ENCODE measurements around the gene DLG2.
A peak's percentile ranks its signal among the peaks of the same experiment; 100 is the strongest.

Gene DLG2

DNA sequence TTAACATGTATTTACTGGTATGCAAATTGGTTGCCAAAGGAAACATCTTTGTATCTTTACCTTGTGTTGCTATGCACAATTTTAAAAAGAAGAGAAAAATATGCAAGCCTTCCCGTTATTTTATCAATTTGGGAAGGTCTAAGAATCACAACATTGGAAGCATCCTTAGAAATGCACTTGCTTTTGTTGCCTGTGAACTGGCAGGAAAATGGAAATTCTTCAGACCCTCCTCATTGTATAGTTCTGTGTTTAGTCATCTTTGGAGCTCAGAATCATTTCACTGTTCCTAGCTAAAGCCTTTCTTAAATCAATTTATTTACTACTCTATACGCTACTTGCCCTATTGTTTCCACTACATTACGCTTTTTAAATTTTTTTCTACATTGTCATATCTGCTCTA lies 574.5 kb downstream of the DLG2 start:
- Histone ChIP-seq H3K27me3 (ENCODE audit: control insufficient read depth, insufficient read depth, low read length) (no peaks in the 10 kb centered on the region), H3K27ac (ENCODE audit: low read length) (no peak overlapping the region), H3K9me3 (ENCODE audit: control insufficient read depth, insufficient read depth, low read length) (no peaks in the 10 kb centered on the region), H3K36me3 (ENCODE audit: control insufficient read depth, insufficient read depth, low read length) (no peaks in the 10 kb centered on the region), H3K4me1 (ENCODE audit: control insufficient read depth, insufficient read depth, low read length) (no peaks in the 10 kb centered on the region), H3K4me3 (ENCODE audit: low read length) (no peak overlapping the region)
- WGBS (ENCODE audit: insufficient coverage, insufficient read length) = 100% methylated on average over 2 of the region's 3 CpGs
- no peak for DNase-seq (ENCODE audit: low read depth, low spot score)

DNA sequence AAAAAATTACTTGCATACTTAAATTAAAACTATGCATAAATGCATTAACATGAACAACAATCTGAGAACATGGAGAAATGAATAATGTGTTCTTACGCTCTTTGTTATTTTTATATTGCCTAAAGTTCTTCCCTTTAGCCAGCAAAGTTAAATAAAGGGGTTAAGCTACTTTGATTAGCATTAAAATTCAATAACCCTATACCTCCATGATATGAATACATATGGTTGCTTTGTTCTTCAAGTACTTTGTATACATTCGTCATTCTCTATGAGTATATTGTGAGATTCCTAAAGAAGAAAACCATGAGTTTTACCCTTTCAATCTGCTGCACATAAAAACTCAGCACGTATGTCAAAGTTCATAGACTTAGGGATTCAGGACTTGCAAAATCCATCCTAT lies 578.3 kb downstream of the DLG2 start:
- H3K27ac ChIP-seq (ENCODE audit: low read length) = no peak overlapping the region
- H3K36me3 ChIP-seq (ENCODE audit: control insufficient read depth, insufficient read depth, low read length) = no peaks in the 10 kb centered on the region
- no peaks in the 10 kb centered on the region for H3K27me3 ChIP-seq (ENCODE audit: control insufficient read depth, insufficient read depth, low read length)
- WGBS (ENCODE audit: insufficient coverage, insufficient read length) = no CpG with 5 or more reads among the region's 3 CpGs
- no peaks in the 10 kb centered on the region for H3K9me3 ChIP-seq (ENCODE audit: control insufficient read depth, insufficient read depth, low read length)
- H3K4me3 ChIP-seq (ENCODE audit: low read length) = no peak overlapping the region
- H3K4me1 ChIP-seq (ENCODE audit: control insufficient read depth, insufficient read depth, low read length) = no peaks in the 10 kb centered on the region
- no peak for DNase-seq (ENCODE audit: low read depth, low spot score)

DNA sequence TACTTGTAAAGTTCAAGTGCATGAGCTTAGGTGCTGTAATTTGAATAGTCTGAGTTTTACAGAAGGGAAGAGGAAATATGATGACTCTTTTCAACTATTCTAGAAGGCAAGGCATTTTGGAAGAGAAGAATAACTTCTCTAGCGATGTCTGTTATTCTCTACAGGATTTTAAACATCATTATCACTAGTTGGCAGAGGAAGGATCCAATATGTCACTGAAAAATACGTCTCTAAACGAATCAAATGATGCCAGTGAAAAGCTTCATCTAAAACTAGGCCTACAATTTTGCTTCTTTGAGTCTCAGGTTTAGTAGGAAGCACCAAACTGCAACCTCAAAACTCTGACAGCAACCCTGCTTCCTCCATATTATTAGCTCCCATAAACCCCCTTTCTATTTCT lies 581.4 kb downstream of the DLG2 start:
- no peak overlapping the region for H3K4me3 ChIP-seq (ENCODE audit: low read length)
- H3K27ac ChIP-seq (ENCODE audit: low read length) = no peak overlapping the region
- H3K36me3 ChIP-seq (ENCODE audit: control insufficient read depth, insufficient read depth, low read length) = no peaks in the 10 kb centered on the region
- no peaks in the 10 kb centered on the region for H3K27me3 ChIP-seq (ENCODE audit: control insufficient read depth, insufficient read depth, low read length)
- H3K4me1 ChIP-seq (ENCODE audit: control insufficient read depth, insufficient read depth, low read length) = no peaks in the 10 kb centered on the region
- no CpG with 5 or more reads among the region's 3 CpGs for WGBS (ENCODE audit: insufficient coverage, insufficient read length)
- DNase-seq (ENCODE audit: low read depth, low spot score) = no peak
- no peaks in the 10 kb centered on the region for H3K9me3 ChIP-seq (ENCODE audit: control insufficient read depth, insufficient read depth, low read length)

DNA sequence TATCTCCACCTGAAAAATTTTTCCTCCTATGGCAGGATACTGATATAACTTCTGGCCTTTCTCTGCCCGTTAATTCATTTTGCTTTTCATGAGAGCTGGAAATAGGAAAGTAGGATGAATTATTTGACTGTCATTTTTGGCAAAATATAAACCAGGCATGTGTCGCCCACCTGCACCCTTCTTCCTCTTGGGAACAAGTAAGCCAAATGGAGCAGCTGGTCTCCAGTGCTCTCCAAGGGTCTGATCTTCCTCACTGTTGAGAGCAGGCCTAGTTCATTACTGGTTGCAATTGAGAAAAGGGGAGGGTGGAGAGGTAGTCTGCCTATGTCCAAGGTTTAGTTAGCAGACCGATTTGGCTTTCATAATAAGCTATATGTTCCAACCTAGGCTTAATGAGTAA lies 582.2 kb downstream of the DLG2 start:
- Histone ChIP-seq H3K4me1 (ENCODE audit: control insufficient read depth, insufficient read depth, low read length) (no peaks in the 10 kb centered on the region), H3K9me3 (ENCODE audit: control insufficient read depth, insufficient read depth, low read length) (no peaks in the 10 kb centered on the region), H3K27me3 (ENCODE audit: control insufficient read depth, insufficient read depth, low read length) (no peaks in the 10 kb centered on the region), H3K4me3 (ENCODE audit: low read length) (no peak overlapping the region), H3K36me3 (ENCODE audit: control insufficient read depth, insufficient read depth, low read length) (no peaks in the 10 kb centered on the region), H3K27ac (ENCODE audit: low read length) (no peak overlapping the region)
- no CpG with 5 or more reads among the region's 3 CpGs for WGBS (ENCODE audit: insufficient coverage, insufficient read length)
- no peak for DNase-seq (ENCODE audit: low read depth, low spot score)

DNA sequence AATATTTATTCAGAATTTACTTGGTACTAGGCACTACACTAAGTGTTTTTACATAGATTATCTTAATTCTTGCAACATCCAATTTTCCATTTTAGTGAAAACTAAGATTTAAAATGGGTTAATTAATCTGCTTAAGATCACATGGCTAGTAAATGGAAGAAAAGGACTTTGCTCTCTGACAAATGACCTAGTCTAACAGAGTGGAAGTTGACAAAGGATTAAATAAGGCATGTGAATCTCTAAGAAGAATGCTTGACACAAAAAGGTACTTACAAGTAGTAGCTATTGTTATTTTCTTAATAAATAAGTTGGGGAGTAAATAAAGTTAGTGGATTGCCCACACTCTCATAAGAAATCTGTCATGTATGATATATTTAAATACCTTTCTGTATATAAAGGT lies 584.8 kb downstream of the DLG2 start:
- no peak for DNase-seq (ENCODE audit: low read depth, low spot score)
- H3K4me1 ChIP-seq (ENCODE audit: control insufficient read depth, insufficient read depth, low read length) = no peaks in the 10 kb centered on the region
- no peak overlapping the region for H3K4me3 ChIP-seq (ENCODE audit: low read length)

DNA sequence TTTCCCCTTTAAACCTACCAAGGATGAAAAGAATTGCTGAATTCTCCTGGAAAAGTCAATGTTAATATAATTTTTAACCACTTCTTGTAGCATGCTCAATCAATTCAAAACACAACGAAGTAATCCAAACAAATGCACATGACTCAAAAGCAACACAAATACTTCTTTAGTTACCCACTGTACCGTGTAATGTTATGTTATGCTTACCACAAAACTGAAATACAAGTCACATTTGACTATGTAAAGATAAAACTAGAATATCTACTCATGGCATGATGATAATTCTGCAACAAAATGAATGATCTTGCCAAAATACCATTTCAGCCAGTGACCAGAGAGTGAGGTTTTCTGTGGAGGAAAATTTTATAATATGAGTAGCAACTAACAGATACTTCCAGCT lies 587.0 kb downstream of the DLG2 start:
- Histone ChIP-seq H3K27ac (ENCODE audit: low read length) (no peak overlapping the region), H3K4me3 (ENCODE audit: low read length) (no peak overlapping the region), H3K36me3 (ENCODE audit: control insufficient read depth, insufficient read depth, low read length) (no peaks in the 10 kb centered on the region), H3K27me3 (ENCODE audit: control insufficient read depth, insufficient read depth, low read length) (no peaks in the 10 kb centered on the region), H3K4me1 (ENCODE audit: control insufficient read depth, insufficient read depth, low read length) (no peaks in the 10 kb centered on the region), H3K9me3 (ENCODE audit: control insufficient read depth, insufficient read depth, low read length) (no peaks in the 10 kb centered on the region)
- no peak for DNase-seq (ENCODE audit: low read depth, low spot score)
- WGBS (ENCODE audit: insufficient coverage, insufficient read length) = no CpG with 5 or more reads among the region's 2 CpGs

More for the DNA sequence above, 584.8 kb downstream of the DLG2 start:
- H3K9me3 ChIP-seq (ENCODE audit: control insufficient read depth, insufficient read depth, low read length) = no peaks in the 10 kb centered on the region
- no peaks in the 10 kb centered on the region for H3K27me3 ChIP-seq (ENCODE audit: control insufficient read depth, insufficient read depth, low read length)
- no peaks in the 10 kb centered on the region for H3K36me3 ChIP-seq (ENCODE audit: control insufficient read depth, insufficient read depth, low read length)
- no peak overlapping the region for H3K27ac ChIP-seq (ENCODE audit: low read length)

DNA sequence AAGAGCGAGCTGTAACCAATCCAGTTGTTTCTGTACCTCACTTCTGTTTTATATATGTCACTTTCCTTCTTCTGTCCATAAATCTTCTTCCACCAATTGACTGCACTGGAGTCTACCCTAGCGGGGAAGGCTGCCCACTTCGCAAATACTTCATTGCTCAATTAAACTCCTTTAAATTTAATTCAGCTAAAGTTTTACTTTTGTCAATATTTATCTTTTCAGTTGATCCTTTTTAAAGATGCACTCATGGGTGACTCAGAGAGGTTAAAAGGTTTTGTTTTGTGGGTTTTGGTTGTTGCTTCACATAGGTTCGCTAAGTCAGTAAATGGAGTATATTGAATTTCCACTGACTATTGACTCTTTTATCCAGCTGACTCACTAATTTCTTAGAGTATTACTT lies 597.2 kb downstream of the DLG2 start:
- no peak for DNase-seq (ENCODE audit: low read depth, low spot score)
- H3K27me3 ChIP-seq (ENCODE audit: control insufficient read depth, insufficient read depth, low read length) = no peaks in the 10 kb centered on the region
- H3K9me3 ChIP-seq (ENCODE audit: control insufficient read depth, insufficient read depth, low read length) = no peaks in the 10 kb centered on the region
- no peaks in the 10 kb centered on the region for H3K36me3 ChIP-seq (ENCODE audit: control insufficient read depth, insufficient read depth, low read length)
- no peaks in the 10 kb centered on the region for H3K4me1 ChIP-seq (ENCODE audit: control insufficient read depth, insufficient read depth, low read length)
- no peak overlapping the region for H3K4me3 ChIP-seq (ENCODE audit: low read length)
- no peak overlapping the region for H3K27ac ChIP-seq (ENCODE audit: low read length)
- no CpG with 5 or more reads among the region's 4 CpGs for WGBS (ENCODE audit: insufficient coverage, insufficient read length)

DNA sequence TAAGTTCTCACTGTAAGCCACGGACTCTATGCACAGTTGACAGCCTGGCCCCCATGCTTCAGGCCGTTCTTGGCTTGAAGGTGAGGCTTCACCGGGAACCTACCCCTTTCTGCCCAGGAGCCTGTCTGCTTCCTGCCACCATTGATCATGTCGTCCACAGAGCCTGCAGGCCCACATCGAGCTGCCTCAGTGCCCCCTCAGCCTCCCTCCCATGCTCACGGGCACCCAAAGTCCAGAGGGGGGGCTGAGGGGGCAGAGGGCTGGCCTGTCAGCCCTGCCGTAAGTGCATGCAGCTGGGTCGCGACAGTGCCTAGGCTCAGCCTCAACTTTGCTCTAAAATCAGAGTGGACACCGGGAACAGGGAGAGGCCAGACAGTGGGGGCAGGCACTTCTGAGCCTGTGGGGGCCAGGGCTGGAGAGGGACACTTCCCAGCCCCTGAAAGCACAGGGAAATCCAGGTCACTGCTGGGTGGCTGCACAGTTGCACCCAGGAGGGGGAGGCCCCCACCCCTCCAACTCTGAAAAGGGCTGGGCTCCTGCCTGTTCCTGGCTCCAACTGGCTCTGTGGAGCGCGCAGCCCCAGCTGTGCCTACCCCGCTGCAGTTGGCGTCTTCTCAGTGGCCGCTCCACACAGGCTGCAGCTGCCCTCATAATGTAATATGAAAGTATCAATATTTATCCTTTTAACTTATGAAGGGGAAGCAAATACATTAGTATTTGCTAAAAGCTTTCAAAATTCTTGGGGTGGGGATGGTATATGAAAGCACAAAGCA lies 598.6 kb downstream of the DLG2 start:
- H3K9me3 ChIP-seq (ENCODE audit: control insufficient read depth, insufficient read depth, low read length) = no peaks in the 10 kb centered on the region
- H3K27me3 ChIP-seq (ENCODE audit: control insufficient read depth, insufficient read depth, low read length) = no peaks in the 10 kb centered on the region
- no peaks in the 10 kb centered on the region for H3K4me1 ChIP-seq (ENCODE audit: control insufficient read depth, insufficient read depth, low read length)
- no CpG with 5 or more reads among the region's 15 CpGs for WGBS (ENCODE audit: insufficient coverage, insufficient read length)
- H3K27ac ChIP-seq (ENCODE audit: low read length) = no peak overlapping the region
- DNase-seq (ENCODE audit: low read depth, low spot score) = no peak
- no peaks in the 10 kb centered on the region for H3K36me3 ChIP-seq (ENCODE audit: control insufficient read depth, insufficient read depth, low read length)
- no peak overlapping the region for H3K4me3 ChIP-seq (ENCODE audit: low read length)

DNA sequence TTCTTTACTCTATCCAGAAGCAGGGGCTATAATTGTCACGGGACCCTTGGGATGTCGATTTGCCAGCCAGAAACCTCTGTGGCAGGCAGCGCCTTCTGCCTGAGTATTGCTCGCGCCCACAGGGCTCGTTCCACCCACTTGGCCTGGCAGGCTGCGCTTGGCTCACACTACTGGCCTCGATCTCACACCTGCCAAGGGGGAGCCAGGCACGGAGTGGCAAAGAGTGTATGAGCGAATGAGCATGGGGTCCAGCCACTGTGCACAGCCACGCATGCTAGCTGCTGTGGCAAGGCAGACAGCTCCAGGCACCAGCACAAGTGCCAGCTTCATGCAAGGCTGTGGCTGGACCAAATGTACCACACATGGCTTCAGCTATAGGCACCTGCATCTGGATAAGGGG lies 599.8 kb downstream of the DLG2 start:
- no CpG with 5 or more reads among the region's 11 CpGs for WGBS (ENCODE audit: insufficient coverage, insufficient read length)

DNA sequence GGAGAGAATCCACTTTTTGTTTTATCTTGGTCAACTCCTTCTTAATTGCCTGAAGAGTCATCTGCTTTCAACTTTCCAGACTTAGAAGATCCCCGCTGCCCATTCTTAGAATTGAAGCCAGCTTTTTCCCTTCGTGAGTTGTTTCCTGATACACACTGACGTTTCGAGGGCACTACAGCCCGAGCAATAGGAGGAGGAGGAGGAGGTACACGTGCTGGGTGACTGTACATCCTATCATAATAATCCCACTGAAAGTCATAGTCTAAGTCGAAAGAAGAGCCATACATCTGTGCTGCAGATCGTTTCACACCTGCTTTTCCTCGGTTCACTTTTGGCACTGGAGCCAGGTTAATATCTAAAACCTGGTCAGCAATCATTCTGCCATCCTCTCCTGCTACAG lies 606.1 kb downstream of the DLG2 start:
- no peaks in the 10 kb centered on the region for H3K36me3 ChIP-seq (ENCODE audit: control insufficient read depth, insufficient read depth, low read length)
- DNase-seq (ENCODE audit: low read depth, low spot score) = no peak
- H3K27ac ChIP-seq (ENCODE audit: low read length) = no peak overlapping the region
- no peaks in the 10 kb centered on the region for H3K4me1 ChIP-seq (ENCODE audit: control insufficient read depth, insufficient read depth, low read length)
- H3K9me3 ChIP-seq (ENCODE audit: control insufficient read depth, insufficient read depth, low read length) = no peaks in the 10 kb centered on the region
- no peaks in the 10 kb centered on the region for H3K27me3 ChIP-seq (ENCODE audit: control insufficient read depth, insufficient read depth, low read length)
- WGBS (ENCODE audit: insufficient coverage, insufficient read length) = no CpG with 5 or more reads among the region's 9 CpGs
- no peak overlapping the region for H3K4me3 ChIP-seq (ENCODE audit: low read length)

More for the DNA sequence above, 599.8 kb downstream of the DLG2 start:
- Histone ChIP-seq H3K4me1 (ENCODE audit: control insufficient read depth, insufficient read depth, low read length) (no peaks in the 10 kb centered on the region), H3K9me3 (ENCODE audit: control insufficient read depth, insufficient read depth, low read length) (no peaks in the 10 kb centered on the region), H3K27me3 (ENCODE audit: control insufficient read depth, insufficient read depth, low read length) (no peaks in the 10 kb centered on the region), H3K4me3 (ENCODE audit: low read length) (no peak overlapping the region), H3K27ac (ENCODE audit: low read length) (no peak overlapping the region), H3K36me3 (ENCODE audit: control insufficient read depth, insufficient read depth, low read length) (no peaks in the 10 kb centered on the region)
- no peak for DNase-seq (ENCODE audit: low read depth, low spot score)

DNA sequence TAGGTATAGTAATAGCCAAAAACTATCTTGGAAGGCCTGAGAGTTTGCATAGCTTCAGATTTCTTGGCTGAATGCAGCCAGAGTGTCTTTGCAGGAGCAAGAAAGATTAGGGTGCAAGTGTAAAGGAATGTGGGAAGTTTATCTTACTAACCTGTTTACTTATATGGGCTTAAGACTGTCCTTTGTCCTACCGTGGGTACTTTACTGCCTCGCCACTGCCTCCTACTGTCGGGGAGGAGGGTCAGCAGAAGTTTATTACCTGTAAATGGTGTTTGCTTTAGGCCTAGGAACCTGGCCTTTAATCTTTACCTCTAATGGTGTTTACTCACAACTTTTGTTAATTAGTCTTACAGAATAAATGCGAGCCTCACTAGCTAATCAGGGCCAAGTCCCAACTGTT lies 633.8 kb downstream of the DLG2 start:
- no peaks in the 10 kb centered on the region for H3K27me3 ChIP-seq (ENCODE audit: control insufficient read depth, insufficient read depth, low read length)
- H3K4me3 ChIP-seq (ENCODE audit: low read length) = no peak overlapping the region
- H3K9me3 ChIP-seq (ENCODE audit: control insufficient read depth, insufficient read depth, low read length) = no peaks in the 10 kb centered on the region
- DNase-seq (ENCODE audit: low read depth, low spot score) = peak; percentile 47
- H3K36me3 ChIP-seq (ENCODE audit: control insufficient read depth, insufficient read depth, low read length) = no peaks in the 10 kb centered on the region
- H3K27ac ChIP-seq (ENCODE audit: low read length) = no peak overlapping the region
- WGBS (ENCODE audit: insufficient coverage, insufficient read length) = no CpG with 5 or more reads among the region's 4 CpGs
- no peaks in the 10 kb centered on the region for H3K4me1 ChIP-seq (ENCODE audit: control insufficient read depth, insufficient read depth, low read length)

Data from iPS DF 6.9 (cell line).